HG03565 (cell line): ENCODE results near the gene TMEM88.
"Not testable (repeated sequence)": the region's sequence is repeated elsewhere in the genome, so short reads cannot be mapped to it uniquely, and the experiment has no call there.

Source experiments
- ATAC-seq: cut with Tn5 transposase; IDR thresholded peaks from one replicate; pipeline ENCODE4 v1.9.1; 2021; ENCODE audit warnings: mild to moderate bottlenecking, moderate library complexity; ENCODE audit not compliant: unreplicated experiment

TMEM88 gene

GRCh38 chr17:7854851-7855659 is at the start of gene TMEM88:
Gene TMEM88 (plus strand): TSS chr17:7855066. CDS start chr17:7855075, 9 bp downstream.
- ATAC-seq = no peak

GRCh38 chr17:7806587-7806986 is 48.3 kb upstream of the TMEM88 start:
- ATAC-seq = no peak

- no peak for ATAC-seq
These were observed 47.7 kb upstream of the TMEM88 start for GRCh38 chr17:7807206-7807605.

- ATAC-seq = no peak
These were observed 45.6 kb upstream of the TMEM88 start for GRCh38 chr17:7809086-7809790.

- ATAC-seq = not testable (repeated sequence)
These were observed 45.0 kb upstream of the TMEM88 start for GRCh38 chr17:7809791-7810343.

GRCh38 chr17:7811251-7811650 is 43.6 kb upstream of the TMEM88 start:
- no peak for ATAC-seq

GRCh38 chr17:7814969-7815368 is 39.9 kb upstream of the TMEM88 start:
- no peak for ATAC-seq

- no peak for ATAC-seq
These were observed 37.8 kb upstream of the TMEM88 start for GRCh38 chr17:7816926-7817642.

- ATAC-seq = no peak
These were observed 37.3 kb upstream of the TMEM88 start for GRCh38 chr17:7817643-7817964.

GRCh38 chr17:7818026-7818425 is 36.8 kb upstream of the TMEM88 start:
- ATAC-seq = no peak

GRCh38 chr17:7818746-7819645 is 35.9 kb upstream of the TMEM88 start:
- ATAC-seq = no peak

- no peak for ATAC-seq
These were observed 34.6 kb upstream of the TMEM88 start for GRCh38 chr17:7820231-7820630.

GRCh38 chr17:7822126-7822525 is 32.7 kb upstream of the TMEM88 start:
- ATAC-seq = no peak

GRCh38 chr17:7823581-7824001 is 31.3 kb upstream of the TMEM88 start:
- no peak for ATAC-seq

GRCh38 chr17:7824021-7824924 is 30.6 kb upstream of the TMEM88 start:
- ATAC-seq = no peak

GRCh38 chr17:7825206-7825990 is 29.5 kb upstream of the TMEM88 start:
- no peak for ATAC-seq

- ATAC-seq = no peak
These were observed 24.2 kb upstream of the TMEM88 start for GRCh38 chr17:7830616-7831015.

GRCh38 chr17:7831233-7831632 is 23.6 kb upstream of the TMEM88 start:
- no peak for ATAC-seq

GRCh38 chr17:7832431-7832830 is 22.4 kb upstream of the TMEM88 start:
- ATAC-seq = no peak
